Esophagus squamous epithelium (tissue), 5 donors: ENCODE data around the gene ERCC2. TPM values are rescaled to one million over a fixed set of nuclear protein-coding genes. Genes with fewer than 3 reads are reported as not detected.

Experiments
- DNase-seq: peaks from one replicate; lab custom pipeline; 2025; lab: John Stamatoyannopoulos, UW
- H3K27ac ChIP-seq, 4 donors: fragments of 200-600 bp; sonication (generic); one replicate each; pipeline ENCODE4 v1.5.1; 2016 to 2019; ENCODE audit warnings: mild to moderate bottlenecking in 1 of 4
- H3K27me3 ChIP-seq, 4 donors: fragments of 200-600 bp; sonication (generic); 1 replicate in 3 of 4; 2 replicates in 1 of 4; pipeline versions ENCODE4 v1.5.1 to v1.6.0; 2017 to 2021; ENCODE audit warnings: antibody characterized with exemption in 1 of 4
- H3K36me3 ChIP-seq, 3 donors: fragments of 200-600 bp; sonication (generic); one replicate each; pipeline ENCODE4 v1.5.1; 2016 to 2019
- H3K4me1 ChIP-seq, 3 donors: fragments of 200-600 bp; sonication (generic); one replicate each; pipeline ENCODE4 v1.5.1; 2017 to 2019
- H3K4me3 ChIP-seq, 4 donors: fragments of 200-600 bp; sonication (generic); 1 replicate in 3 of 4; 2 replicates in 1 of 4; pipeline ENCODE4 v1.5.1; 2016 to 2019; ENCODE audit warnings: mild to moderate bottlenecking in 2 of 4, moderate library complexity in 1 of 4
- H3K9me3 ChIP-seq, 3 donors: fragments of 200-600 bp; sonication (generic); one replicate each; pipeline ENCODE4 v1.5.1; 2016 to 2019
- POLR2A ChIP-seq, 4 donors: fragments of 450-650 bp; IDR thresholded peaks; one replicate each; pipeline ENCODE4 v1.6.1; 2017; ENCODE audit warnings: antibody characterized with exemption in 4 of 4, mild to moderate bottlenecking in 4 of 4, moderate library complexity in 3 of 4
- WGBS, 2 donors: methylation state at CpG; one replicate each; pipeline ENCODE4 v1.1.5; 2018; 5-methylcytosine and 5-hydroxymethylcytosine counted together
- intact Hi-C: fragments of 100-400 bp; cut with DNase I; formaldehyde crosslinking; loops from one replicate; pipeline ENCODE4 v1.15.0; 2022
- total RNA-seq, 4 donors: library from RNA; depleted of rRNA; stranded (reverse); fragments of >200 nt; gene quantifications; one replicate each; pipeline ENCODE4 v1.1.0, GENCODE V29; 2016
- TF ChIP-seq, protein P1 (sequence below), 6 experiments: fragments of 450-650 bp in 4 of 6; fragments of 200-600 bp in 2 of 6; sonication (generic) in 2 of 6; IDR thresholded peaks; one replicate each; pipeline ENCODE4 v1.5.1; 2016 to 2019; ENCODE audit warnings: antibody characterized with exemption in 6 of 6, mild to moderate bottlenecking in 4 of 6, moderate library complexity in 4 of 6
- donor health status: DM: yes; HTN: yes; CAD: no.

The ERCC2 gene
- total RNA-seq, 4 donors from 2014 or later: 6.6 to 8.8 (median 7.2) TPM

DNA sequence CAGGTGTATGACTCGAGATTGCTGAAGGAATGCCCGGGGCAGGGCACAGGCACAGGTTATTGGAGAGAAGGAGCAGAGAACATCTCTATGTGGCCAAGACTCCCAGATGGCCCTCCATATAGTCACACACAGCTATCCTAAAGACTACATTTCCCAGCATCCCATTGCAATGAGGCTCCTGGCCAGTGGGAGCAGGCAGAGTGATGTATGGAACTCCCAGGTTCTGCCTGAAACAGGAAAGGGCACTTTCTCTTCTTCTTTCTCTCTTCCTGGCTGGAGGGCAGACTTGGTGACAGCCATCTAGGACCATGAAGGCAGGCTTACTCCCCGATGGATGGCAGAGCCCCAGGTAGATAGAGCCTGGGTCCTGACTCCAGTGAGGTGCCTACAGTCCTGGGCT, 21.0 kb upstream of the ERCC2 start:
- peaks cover 0 to under 1% (median 0%) of the 10 kb centered on the region in 3 donors for H3K4me1 ChIP-seq
- peaks cover 7 to 89% (median 9%) of the 10 kb centered on the region in 3 donors for H3K36me3 ChIP-seq
- 60 to 84% methylated on average over 3 of the region's 3 CpGs for WGBS, 2 donors
- intact Hi-C loops: no loop called here
- no peak for DNase-seq
- H3K27ac ChIP-seq: no peak overlapping the region
- H3K27me3 ChIP-seq: peaks cover 0 to 30% (median 0%) of the 10 kb centered on the region in 4 donors
- H3K4me3 ChIP-seq: no peak overlapping the region
- H3K9me3 ChIP-seq: no peaks in the 10 kb centered on the region
- TF ChIP-seq, protein P1, sequence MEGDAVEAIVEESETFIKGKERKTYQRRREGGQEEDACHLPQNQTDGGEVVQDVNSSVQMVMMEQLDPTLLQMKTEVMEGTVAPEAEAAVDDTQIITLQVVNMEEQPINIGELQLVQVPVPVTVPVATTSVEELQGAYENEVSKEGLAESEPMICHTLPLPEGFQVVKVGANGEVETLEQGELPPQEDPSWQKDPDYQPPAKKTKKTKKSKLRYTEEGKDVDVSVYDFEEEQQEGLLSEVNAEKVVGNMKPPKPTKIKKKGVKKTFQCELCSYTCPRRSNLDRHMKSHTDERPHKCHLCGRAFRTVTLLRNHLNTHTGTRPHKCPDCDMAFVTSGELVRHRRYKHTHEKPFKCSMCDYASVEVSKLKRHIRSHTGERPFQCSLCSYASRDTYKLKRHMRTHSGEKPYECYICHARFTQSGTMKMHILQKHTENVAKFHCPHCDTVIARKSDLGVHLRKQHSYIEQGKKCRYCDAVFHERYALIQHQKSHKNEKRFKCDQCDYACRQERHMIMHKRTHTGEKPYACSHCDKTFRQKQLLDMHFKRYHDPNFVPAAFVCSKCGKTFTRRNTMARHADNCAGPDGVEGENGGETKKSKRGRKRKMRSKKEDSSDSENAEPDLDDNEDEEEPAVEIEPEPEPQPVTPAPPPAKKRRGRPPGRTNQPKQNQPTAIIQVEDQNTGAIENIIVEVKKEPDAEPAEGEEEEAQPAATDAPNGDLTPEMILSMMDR (IDR thresholded peaks at IDR 0.05): no peak
- no peak for TF ChIP-seq POLR2A (IDR thresholded peaks at IDR 0.05)

DNA sequence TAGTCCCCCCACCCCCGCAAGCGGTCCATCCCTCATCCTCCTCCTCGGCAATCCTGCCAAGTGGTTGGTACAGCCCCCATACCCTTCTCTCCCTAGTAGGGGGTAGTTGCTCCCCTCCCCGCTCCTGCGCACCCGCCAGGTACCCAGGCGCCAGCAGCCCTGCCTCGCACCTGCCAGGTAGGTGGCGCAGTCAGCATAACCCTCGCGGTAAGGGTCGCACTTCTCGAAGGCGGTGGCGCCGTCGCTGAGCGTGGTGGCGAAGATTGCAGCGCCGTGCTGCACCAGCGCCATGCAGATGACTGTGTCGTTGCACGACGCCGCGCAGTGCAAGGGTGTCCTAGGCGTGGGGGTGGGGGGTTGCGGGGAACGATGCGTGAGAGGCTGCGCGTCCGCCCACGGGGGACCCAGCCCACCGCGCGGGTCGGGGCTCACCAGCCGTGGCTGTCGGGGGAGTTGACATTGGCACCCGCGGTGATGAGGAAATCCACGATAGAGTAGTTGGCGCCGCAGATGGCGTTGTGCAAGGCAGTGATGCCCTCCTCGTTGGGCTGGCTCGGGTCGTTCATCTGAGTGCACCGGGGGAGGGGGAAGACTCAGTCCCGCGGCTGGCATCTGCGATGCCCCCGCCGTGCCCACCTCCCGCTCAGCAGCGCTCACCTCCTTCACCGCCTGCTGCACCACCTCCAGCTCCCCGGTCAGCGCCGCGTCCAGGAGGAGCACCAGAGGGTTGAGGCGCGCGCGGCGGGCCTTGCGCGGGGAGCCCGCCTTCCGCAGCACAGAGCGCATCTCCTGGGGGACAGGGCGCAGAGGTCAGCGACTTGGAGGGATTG, 15.2 kb upstream of the ERCC2 start:
- no peak for DNase-seq
- 24 to 56% methylated on average over 13 to 17 of the region's 75 CpGs for WGBS, 2 donors
- peaks cover 0 to 47% (median 6%) of the 10 kb centered on the region in 4 donors for H3K27me3 ChIP-seq
- no peaks in the 10 kb centered on the region for H3K9me3 ChIP-seq
- H3K4me1 ChIP-seq: peaks cover 0 to 15% (median 8%) of the 10 kb centered on the region in 3 donors
- no peak overlapping the region for H3K27ac ChIP-seq
- H3K4me3 ChIP-seq: no peak overlapping the region
- intact Hi-C loops: no loop called here
- H3K36me3 ChIP-seq: peaks cover 0 to 74% (median 4%) of the 10 kb centered on the region in 3 donors
- no peak for TF ChIP-seq POLR2A (IDR thresholded peaks at IDR 0.05)
- TF ChIP-seq, protein P1 (IDR thresholded peaks at IDR 0.05): no peak

DNA sequence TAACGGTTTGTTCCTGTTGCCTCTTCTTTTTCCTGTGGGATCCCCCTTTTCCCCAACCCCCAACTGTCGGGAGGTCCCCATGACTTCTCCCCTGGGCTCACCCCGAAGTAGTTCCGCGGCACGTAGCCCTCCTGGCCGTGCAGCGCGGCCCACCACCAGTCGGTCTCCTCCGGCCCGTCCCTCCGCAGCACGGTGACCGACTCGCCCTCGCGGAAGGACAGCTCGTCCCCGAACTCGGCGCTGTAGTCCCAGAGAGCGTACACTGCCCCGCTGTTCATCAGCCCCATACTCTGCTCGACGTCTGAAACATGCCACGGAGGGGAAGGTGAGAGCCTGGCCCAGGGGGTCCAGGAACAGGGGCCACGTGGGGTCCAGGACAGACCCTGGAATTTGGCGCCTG, 12.1 kb upstream of the ERCC2 start:
- no peak for DNase-seq
- Histone ChIP-seq H3K36me3 (peaks cover 4 to 68% (median 4%) of the 10 kb centered on the region in 3 donors), H3K4me3 (no peak overlapping the region), H3K9me3 (no peaks in the 10 kb centered on the region), H3K27me3 (peaks cover 0 to 41% (median 6%) of the 10 kb centered on the region in 4 donors), H3K4me1 (peaks cover 0 to 15% (median 8%) of the 10 kb centered on the region in 3 donors), H3K27ac (no peak overlapping the region)
- TF ChIP-seq POLR2A (IDR thresholded peaks at IDR 0.05): no peak
- TF ChIP-seq, protein P1 (IDR thresholded peaks at IDR 0.05): no peak
- 75 to 88% methylated on average over 1 to 21 of the region's 29 CpGs for WGBS, 2 donors
- intact Hi-C loops: no loop called here

DNA sequence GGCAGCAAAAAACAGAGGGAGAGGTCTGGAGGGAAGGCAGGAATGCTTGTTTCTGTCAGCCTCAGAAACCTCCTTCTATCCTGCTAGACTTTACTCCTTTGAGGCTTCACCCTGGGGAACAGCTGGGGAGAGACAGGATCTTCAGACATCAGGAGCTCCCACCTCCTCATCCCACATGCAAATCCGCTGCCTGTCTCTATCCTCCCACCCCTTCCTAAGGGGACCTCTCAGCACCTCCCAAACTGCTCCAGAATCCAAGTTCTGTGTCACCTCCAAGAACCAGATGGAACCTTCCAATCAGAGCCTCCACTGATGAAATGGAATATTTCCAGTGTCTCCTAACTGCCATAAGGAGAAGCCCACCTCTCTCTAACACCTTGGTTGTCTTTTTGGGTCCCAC, 9.7 kb upstream of the ERCC2 start:
- Histone ChIP-seq H3K4me3 (no peak overlapping the region), H3K27ac (no peak overlapping the region), H3K36me3 (peaks cover 0 to 62% (median 4%) of the 10 kb centered on the region in 3 donors), H3K27me3 (peaks cover 0 to 18% (median under 1%) of the 10 kb centered on the region in 4 donors), H3K4me1 (peaks cover 0 to 6% (median 0%) of the 10 kb centered on the region in 3 donors), H3K9me3 (no peaks in the 10 kb centered on the region)
- DNase-seq: no peak
- no peak for TF ChIP-seq POLR2A (IDR thresholded peaks at IDR 0.05)
- TF ChIP-seq, protein P1 (IDR thresholded peaks at IDR 0.05): no peak
- 80 to 92% methylated on average over 1 of the region's 1 CpG for WGBS, 2 donors
- intact Hi-C loops: no loop called here

DNA sequence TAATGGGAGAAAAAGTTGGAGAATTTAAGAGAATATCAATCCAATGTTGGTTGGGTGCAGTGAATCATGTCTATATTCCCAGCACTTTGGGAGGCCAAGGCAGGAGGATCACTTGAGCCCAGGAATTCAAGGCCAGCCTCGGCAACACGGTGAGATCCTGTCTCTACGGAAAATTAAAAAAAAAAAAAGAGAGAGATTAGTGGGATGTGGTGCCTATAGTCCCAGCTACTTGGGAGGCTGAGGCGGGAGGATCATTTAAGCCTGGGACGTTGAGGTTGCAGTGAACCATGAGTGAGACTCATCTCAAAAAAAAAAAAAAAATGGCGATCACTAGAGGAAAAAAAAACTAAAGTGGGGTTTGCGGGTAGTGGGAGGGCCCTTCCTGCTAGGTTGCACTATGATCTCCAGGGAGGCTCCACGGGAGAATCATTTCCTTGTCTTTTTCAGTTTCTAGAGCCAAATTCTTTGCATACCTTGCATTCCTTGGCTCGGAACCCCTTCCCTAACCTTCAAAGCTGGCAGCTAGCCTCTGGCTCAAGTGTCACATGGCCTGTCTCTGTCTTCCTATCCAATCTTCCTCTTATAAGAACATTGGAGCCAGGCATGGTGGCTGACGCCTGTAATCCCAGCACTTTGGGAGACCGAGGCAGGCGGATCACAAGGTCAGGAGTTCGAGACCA, 5.8 kb upstream of the ERCC2 start:
- Histone ChIP-seq H3K9me3 (no peaks in the 10 kb centered on the region), H3K36me3 (peaks cover 0 to 26% (median 4%) of the 10 kb centered on the region in 3 donors), H3K4me1 (peaks cover 0 to 7% (median 2%) of the 10 kb centered on the region in 3 donors), H3K4me3 (no peak overlapping the region), H3K27me3 (no peaks in the 10 kb centered on the region), H3K27ac (no peak overlapping the region)
- intact Hi-C loops: no loop called here
- WGBS, 2 donors: 39 to 48% methylated on average over 9 to 13 of the region's 13 CpGs
- no peak for DNase-seq
- no peak for TF ChIP-seq POLR2A (IDR thresholded peaks at IDR 0.05)
- TF ChIP-seq, protein P1 (IDR thresholded peaks at IDR 0.05): no peak
